Cardiac fibroblast (primary cell): ENCODE results near the gene LRRC1.

Experiments
- DNase-seq, 2 donors: peaks; one replicate each; pipeline versions ENCODE4 v3.0.0 to v3.0.0-alpha.2; 2010; ENCODE audit warnings: low read depth in 2 of 2
- H3K4me3 ChIP-seq, 2 donors: replicated peaks in 1 of 2; 1 replicate in 1 of 2; 2 replicates in 1 of 2; pipeline ENCODE4 v1.5.1; 2011; ENCODE audit warnings: low read depth in 2 of 2, low read length in 2 of 2, mild to moderate bottlenecking in 2 of 2, moderate library complexity in 1 of 2
- TF ChIP-seq, protein P1 (sequence below): IDR thresholded peaks from one replicate; pipeline ENCODE4 v1.5.1; 2011; ENCODE audit warnings: low read depth, mild to moderate bottlenecking, low read length, inconsistent platforms

The LRRC1 gene

DNA sequence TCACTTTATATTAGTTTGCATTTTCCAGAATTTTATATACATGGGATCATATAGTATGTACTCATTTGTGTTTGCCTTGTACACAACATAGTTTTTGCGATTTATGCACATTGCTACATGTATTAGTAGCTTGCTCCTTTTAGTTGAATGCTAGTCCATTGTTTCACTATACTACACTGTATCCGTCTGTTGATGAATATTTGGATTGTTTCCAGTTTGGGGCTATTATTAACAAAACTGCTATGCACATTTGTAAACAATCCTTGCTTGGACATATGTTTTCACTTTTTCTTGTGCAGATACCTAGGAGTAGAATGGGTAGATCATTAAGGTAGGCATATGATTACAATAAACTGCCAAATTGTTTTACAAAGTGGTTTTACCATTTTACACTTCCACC is 3.9 kb upstream of the LRRC1 start:
- TF ChIP-seq, protein P1, sequence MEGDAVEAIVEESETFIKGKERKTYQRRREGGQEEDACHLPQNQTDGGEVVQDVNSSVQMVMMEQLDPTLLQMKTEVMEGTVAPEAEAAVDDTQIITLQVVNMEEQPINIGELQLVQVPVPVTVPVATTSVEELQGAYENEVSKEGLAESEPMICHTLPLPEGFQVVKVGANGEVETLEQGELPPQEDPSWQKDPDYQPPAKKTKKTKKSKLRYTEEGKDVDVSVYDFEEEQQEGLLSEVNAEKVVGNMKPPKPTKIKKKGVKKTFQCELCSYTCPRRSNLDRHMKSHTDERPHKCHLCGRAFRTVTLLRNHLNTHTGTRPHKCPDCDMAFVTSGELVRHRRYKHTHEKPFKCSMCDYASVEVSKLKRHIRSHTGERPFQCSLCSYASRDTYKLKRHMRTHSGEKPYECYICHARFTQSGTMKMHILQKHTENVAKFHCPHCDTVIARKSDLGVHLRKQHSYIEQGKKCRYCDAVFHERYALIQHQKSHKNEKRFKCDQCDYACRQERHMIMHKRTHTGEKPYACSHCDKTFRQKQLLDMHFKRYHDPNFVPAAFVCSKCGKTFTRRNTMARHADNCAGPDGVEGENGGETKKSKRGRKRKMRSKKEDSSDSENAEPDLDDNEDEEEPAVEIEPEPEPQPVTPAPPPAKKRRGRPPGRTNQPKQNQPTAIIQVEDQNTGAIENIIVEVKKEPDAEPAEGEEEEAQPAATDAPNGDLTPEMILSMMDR = no peak
- H3K4me3 ChIP-seq = no peak overlapping the region
- peak in 1 of 2 donors; percentile 25 for DNase-seq

DNA sequence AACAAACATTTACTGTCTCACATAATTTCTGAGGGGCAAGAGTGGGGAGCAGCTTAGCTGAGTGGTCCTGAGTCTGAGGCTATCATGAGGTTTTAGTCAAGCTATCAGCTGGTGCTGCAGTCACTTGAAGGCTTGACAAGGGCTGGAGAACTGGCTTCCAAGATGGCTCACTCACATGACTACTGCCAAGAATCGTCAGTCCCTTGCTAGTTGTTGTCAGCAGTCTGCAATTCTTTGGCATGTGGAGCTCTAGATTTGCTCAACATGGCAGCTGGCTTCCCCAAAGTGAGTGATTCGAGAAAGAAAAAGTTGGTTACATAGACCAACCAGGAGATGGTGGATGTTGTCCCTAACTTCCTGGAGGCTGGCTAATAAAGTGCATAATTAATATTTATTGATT is 2.8 kb upstream of the LRRC1 start:
- DNase-seq = peak; percentile 20 to 23
- TF ChIP-seq, protein P1 = no peak
- H3K4me3 ChIP-seq = no peak overlapping the region

DNA sequence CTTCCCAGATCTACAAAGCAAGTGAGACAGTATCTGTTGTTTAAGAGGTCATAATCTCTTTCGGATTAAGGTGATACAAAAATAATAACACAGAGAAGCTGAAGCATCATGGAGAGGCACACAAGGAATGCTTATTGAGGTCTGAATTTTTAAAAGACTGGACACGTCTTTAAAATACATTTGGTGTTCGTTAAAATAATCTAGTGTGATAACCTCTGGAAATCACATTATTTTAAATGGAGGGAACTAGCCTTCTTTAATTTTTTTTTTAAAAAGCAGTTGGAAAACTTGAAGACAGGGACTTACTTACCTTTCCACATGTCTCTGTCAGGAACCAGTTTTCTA is 1.9 kb upstream of the LRRC1 start:
- TF ChIP-seq, protein P1 = no peak
- no peak for DNase-seq
- H3K4me3 ChIP-seq = peak overlapping the region; percentile 78 to 83

DNA sequence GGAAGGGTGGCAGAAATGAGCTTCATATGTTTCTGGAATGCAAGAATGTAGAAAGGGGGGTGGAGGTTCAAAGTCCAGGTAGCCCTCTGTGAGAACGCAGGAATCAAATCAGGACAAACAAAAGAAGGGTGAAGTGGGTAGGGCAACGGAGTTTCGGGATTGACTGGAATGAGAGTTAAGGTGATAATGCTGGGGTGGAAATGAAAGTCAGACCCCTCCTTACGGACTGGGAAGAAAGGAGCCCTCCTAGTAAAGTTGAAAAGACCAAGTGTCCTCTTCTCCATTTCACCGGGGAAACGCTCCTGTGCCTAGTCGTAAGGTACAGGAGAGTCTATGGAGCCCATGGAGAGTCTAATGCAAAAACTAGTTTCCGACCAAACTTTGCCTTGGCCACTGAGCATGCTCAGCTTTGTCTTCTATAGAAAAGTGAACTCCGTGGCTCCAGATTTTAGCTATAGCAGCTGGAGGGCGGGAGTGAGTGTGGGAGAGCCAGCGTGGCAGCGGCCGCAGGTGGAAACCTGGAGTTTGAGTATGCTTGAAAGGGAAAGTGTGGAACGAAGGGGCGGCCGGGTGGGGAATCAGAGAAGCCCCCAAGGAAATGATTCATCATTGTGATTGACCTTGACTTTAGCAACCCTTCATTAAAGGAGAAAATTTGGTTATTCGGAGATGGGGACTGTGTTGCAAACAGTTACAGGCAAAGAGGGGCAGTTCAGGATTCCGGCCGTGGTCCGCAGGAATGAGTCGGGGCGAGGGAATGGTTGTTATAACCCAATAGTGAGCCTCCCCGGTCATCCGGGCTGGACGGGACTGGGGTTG is 1.3 kb upstream of the LRRC1 start:
- TF ChIP-seq, protein P1 = no peak
- peak overlapping the region; percentile 78 to 83 for H3K4me3 ChIP-seq
- peak; percentile 55 to 71 for DNase-seq

DNA sequence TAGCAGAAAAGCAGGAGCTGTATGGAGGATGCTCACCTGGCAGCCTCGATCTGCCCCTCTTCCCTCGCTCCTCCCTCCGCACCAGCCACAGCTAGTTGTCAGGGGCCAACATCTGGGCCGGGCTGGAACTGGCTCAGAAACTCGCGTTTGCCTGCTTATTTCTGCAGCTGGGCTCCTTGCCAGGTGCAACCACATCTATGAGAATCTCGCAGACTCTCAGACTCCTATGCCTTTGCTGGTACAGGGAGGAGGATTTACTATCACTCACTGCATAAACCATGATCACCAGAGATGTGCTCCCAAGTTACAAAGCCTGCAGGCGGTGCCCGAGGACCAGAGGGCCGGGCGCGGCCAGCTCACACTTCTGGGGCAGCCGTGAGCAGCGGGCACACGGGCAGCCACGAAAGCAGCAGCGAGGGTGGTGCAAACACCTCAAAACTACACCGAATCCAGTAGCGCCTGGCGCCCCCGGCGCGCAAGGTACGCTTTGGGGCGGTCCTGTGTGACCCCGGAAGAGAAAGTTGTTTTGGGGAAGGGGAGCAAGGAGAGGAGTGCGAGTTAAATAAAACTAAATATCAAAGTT is 577 bp upstream of the LRRC1 start:
- peak; percentile 74 to 87 for DNase-seq
- TF ChIP-seq, protein P1 = peak; percentile 54
- H3K4me3 ChIP-seq = peak overlapping the region; percentile 78 to 83

DNA sequence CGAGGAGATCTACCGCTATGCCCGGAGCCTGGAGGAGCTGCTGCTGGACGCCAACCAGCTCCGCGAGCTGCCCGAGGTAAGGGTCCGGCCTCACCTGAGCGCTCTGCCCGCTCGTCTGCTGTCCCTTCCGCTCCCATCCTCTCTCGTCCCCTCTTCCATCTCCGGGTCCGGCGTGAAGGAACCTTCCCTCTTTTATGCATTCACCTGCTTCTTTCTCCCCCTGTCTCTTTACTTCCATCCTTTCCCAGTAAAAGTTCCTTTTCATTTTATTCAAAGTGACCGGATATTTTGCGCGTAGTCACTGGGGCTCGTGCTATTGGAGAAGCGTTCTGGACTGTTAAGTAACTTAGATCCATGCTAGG is 516 bp downstream of the LRRC1 start:
- peak in 1 of 2 donors; percentile 42 for DNase-seq
- peak overlapping the region; percentile 78 to 83 for H3K4me3 ChIP-seq
- TF ChIP-seq, protein P1 = no peak
